Medulla oblongata (tissue), 1 donor: ENCODE measurements around the gene LMO1.

Experiments used
- DNase-seq: peaks from one replicate; pipeline ENCODE4 v3.0.0-alpha.2; 2015; ENCODE audit errors: extremely low spot score

The LMO1 gene

GRCh38 chr11:8205566-8205965 is 58.1 kb downstream of the LMO1 start:
- no peak for DNase-seq

GRCh38 chr11:8204596-8204995 is 59.1 kb downstream of the LMO1 start:
- no peak for DNase-seq

- DNase-seq: no peak
Observed at GRCh38 chr11:8204025-8204424, 59.7 kb downstream of the LMO1 start.

- DNase-seq: no peak
Observed at GRCh38 chr11:8203414-8203715, 60.3 kb downstream of the LMO1 start.

GRCh38 chr11:8202516-8203413 is 60.9 kb downstream of the LMO1 start:
- DNase-seq: no peak

GRCh38 chr11:8201644-8202365 is 61.9 kb downstream of the LMO1 start:
- peak; percentile 70 for DNase-seq

GRCh38 chr11:8199676-8200075 is 64.0 kb downstream of the LMO1 start:
- DNase-seq: no peak

- no peak for DNase-seq
Observed at GRCh38 chr11:8196749-8197148, 66.9 kb downstream of the LMO1 start.

- no peak for DNase-seq
Observed at GRCh38 chr11:8194956-8195355, 68.7 kb downstream of the LMO1 start.

- peak; percentile 36 for DNase-seq
Observed at GRCh38 chr11:8192896-8193209, 70.8 kb downstream of the LMO1 start.

- DNase-seq: peak; percentile 91
Observed at GRCh38 chr11:8192016-8192895, 71.4 kb downstream of the LMO1 start.

- no peak for DNase-seq
Observed at GRCh38 chr11:8190431-8190830, 73.2 kb downstream of the LMO1 start.

- no peak for DNase-seq
Observed at GRCh38 chr11:8186429-8186828, 77.2 kb downstream of the LMO1 start.

- DNase-seq: no peak
Observed at GRCh38 chr11:8183111-8183510, 80.6 kb downstream of the LMO1 start.

GRCh38 chr11:8180469-8180868 is 83.2 kb downstream of the LMO1 start:
- DNase-seq: no peak

- no peak for DNase-seq
Observed at GRCh38 chr11:8178297-8178696, 85.4 kb downstream of the LMO1 start.

- DNase-seq: no peak
Observed at GRCh38 chr11:8177136-8177535, 86.5 kb downstream of the LMO1 start.
